ENCODE data around the gene SPOCD1. TPM values are rescaled to one million over a fixed set of nuclear protein-coding genes. Genes with fewer than 3 reads are reported as not detected.
A peak's percentile ranks its signal among the peaks of the same experiment; 100 is the strongest.

SPOCD1 gene
- total RNA-seq, 1 donor from 2014 or later = 1.5 TPM

DNA sequence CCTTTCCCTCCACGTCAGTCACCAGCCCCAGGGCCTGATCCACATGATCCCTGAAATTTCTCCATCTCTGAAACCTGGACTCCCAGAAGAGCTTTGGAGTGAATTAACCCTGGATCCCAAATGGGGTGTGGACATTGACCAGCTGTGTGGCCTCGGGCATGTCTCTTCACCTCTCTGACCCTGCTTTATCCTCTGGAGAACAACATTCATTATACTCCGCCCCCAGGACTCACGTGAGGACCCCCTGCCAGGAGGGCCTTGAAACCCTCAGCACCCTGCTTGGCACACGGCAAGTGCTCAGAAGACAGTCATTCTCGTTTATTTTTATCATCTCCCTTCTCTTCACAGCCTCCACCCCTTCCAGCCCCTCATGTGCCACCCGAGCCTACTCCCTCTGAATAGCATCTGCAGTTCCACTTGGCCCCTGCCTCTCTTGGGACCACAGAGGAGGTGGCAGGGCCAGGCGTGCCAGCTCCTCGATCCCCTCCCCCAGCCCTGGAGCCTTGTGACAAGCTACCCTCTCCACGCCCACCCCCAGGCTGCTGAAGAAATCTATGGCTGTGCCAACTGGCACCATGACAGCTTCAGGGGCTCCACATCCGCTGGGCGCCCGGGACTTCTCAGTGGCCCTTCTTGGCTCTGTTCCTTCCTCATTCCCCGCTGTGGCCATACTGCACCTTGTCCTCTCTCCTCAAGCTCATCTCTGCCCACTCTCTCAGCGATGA is 69.7 kb downstream of the SPOCD1 start:
- Mint-ChIP-seq H3K36me3 (ENCODE audit: low read depth, unreplicated experiment) (peaks cover 7% of the 10 kb centered on the region), H3K4me3 (ENCODE audit: unreplicated experiment) (no peak overlapping the region), H3K27me3 (ENCODE audit: unreplicated experiment) (peaks cover 12% of the 10 kb centered on the region), H3K4me1 (ENCODE audit: unreplicated experiment) (peaks cover 29% of the 10 kb centered on the region), H3K27ac (ENCODE audit: unreplicated experiment) (peak overlapping the region; percentile 9), H3K9me3 (ENCODE audit: unreplicated experiment) (no peaks in the 10 kb centered on the region)
- TF ChIP-seq, protein P1, sequence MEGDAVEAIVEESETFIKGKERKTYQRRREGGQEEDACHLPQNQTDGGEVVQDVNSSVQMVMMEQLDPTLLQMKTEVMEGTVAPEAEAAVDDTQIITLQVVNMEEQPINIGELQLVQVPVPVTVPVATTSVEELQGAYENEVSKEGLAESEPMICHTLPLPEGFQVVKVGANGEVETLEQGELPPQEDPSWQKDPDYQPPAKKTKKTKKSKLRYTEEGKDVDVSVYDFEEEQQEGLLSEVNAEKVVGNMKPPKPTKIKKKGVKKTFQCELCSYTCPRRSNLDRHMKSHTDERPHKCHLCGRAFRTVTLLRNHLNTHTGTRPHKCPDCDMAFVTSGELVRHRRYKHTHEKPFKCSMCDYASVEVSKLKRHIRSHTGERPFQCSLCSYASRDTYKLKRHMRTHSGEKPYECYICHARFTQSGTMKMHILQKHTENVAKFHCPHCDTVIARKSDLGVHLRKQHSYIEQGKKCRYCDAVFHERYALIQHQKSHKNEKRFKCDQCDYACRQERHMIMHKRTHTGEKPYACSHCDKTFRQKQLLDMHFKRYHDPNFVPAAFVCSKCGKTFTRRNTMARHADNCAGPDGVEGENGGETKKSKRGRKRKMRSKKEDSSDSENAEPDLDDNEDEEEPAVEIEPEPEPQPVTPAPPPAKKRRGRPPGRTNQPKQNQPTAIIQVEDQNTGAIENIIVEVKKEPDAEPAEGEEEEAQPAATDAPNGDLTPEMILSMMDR (IDR thresholded peaks at IDR 0.05; ENCODE audit: unreplicated experiment) = no peak
- no peak for DNase-seq (ENCODE audit: low spot score)

DNA sequence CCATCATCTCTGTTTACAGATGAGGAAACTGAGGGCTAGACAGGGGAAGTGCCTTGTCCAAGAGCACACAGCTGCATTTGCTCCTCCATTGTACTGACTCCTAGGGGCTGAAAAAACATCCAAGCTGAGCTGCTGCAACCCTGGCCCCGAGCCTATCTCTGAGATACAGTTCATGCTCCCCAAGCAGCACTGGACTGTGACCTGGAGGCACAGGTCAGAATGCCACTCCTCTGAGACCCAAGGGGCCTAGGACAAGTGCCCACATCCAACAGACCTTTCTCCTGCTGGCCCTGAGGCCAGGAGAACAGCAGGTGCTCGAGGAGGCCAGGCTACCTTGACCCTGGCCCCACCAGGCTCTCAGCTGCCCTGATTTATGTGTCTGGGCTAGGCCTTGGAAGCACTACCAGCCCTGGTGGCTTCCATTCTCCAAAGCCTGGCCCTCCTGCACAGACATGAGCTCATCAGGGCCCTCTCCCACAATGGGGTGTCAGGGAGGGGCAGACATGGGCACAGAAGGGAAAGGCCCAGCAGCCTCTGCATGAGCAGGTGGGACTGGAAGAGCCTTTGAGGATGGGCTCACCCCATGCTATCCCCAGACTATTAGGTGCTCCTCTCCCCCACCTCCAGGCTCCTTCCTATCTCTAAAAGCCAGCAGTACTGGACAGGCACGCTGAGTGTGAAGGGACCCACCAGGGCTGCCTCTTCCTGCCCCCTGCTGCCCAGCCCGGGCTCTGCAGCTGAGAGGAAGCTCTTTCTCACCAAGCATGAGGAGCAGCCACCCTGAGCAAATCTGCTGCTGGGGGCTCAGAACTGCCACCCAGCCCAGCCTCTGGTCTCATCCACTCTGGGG is 70.5 kb downstream of the SPOCD1 start:
- H3K27me3 Mint-ChIP-seq (ENCODE audit: unreplicated experiment) = peaks cover 17% of the 10 kb centered on the region
- peak; percentile 86 for DNase-seq (ENCODE audit: low spot score)
- peaks cover 22% of the 10 kb centered on the region for H3K4me1 Mint-ChIP-seq (ENCODE audit: unreplicated experiment)
- no peak overlapping the region for H3K27ac Mint-ChIP-seq (ENCODE audit: unreplicated experiment)
- H3K9me3 Mint-ChIP-seq (ENCODE audit: unreplicated experiment) = no peaks in the 10 kb centered on the region
- TF ChIP-seq, protein P1 (IDR thresholded peaks at IDR 0.05; ENCODE audit: unreplicated experiment) = peak; percentile 52
- H3K4me3 Mint-ChIP-seq (ENCODE audit: unreplicated experiment) = no peak overlapping the region
- peaks cover 7% of the 10 kb centered on the region for H3K36me3 Mint-ChIP-seq (ENCODE audit: low read depth, unreplicated experiment)

DNA sequence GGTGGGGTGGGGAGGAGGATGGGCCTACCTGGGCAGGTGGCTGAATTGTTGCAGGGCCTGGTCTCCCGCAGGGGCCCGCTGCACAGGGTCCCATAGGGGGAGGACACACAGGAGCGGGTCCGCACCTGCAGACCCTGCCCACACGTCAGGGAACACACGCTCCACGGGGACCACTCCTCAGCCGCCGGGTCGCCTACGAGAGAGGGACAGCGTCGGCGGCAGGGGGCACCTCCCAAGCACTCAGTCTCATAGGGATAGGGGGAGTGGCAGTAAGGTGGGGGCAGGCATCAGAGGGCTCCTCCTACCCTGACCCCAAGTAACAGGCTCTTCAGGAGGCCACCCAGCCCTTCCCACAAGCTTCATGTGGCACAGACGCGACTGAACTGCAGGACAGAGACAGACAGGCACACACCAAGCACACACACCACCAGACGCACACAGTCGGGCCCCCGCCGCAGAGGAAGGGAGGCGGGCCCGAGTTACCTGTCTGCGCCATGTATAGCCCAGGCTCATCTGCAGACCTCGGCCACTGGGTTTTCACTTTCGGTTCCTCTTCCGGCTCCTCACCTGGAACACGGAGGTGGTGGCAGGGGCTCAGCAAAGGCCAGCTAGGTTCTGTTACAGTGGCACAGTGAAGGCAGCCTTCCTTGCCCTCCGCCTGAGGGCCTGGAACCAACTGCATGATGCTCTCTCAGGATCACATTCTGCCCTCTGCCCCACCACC is 71.5 kb downstream of the SPOCD1 start:
- no peaks in the 10 kb centered on the region for H3K9me3 Mint-ChIP-seq (ENCODE audit: unreplicated experiment)
- no peak overlapping the region for H3K4me3 Mint-ChIP-seq (ENCODE audit: unreplicated experiment)
- peaks cover 7% of the 10 kb centered on the region for H3K36me3 Mint-ChIP-seq (ENCODE audit: low read depth, unreplicated experiment)
- H3K27me3 Mint-ChIP-seq (ENCODE audit: unreplicated experiment) = peaks cover 20% of the 10 kb centered on the region
- TF ChIP-seq, protein P1 (IDR thresholded peaks at IDR 0.05; ENCODE audit: unreplicated experiment) = no peak
- no peak overlapping the region for H3K27ac Mint-ChIP-seq (ENCODE audit: unreplicated experiment)
- H3K4me1 Mint-ChIP-seq (ENCODE audit: unreplicated experiment) = peaks cover 14% of the 10 kb centered on the region
- DNase-seq (ENCODE audit: low spot score) = no peak

DNA sequence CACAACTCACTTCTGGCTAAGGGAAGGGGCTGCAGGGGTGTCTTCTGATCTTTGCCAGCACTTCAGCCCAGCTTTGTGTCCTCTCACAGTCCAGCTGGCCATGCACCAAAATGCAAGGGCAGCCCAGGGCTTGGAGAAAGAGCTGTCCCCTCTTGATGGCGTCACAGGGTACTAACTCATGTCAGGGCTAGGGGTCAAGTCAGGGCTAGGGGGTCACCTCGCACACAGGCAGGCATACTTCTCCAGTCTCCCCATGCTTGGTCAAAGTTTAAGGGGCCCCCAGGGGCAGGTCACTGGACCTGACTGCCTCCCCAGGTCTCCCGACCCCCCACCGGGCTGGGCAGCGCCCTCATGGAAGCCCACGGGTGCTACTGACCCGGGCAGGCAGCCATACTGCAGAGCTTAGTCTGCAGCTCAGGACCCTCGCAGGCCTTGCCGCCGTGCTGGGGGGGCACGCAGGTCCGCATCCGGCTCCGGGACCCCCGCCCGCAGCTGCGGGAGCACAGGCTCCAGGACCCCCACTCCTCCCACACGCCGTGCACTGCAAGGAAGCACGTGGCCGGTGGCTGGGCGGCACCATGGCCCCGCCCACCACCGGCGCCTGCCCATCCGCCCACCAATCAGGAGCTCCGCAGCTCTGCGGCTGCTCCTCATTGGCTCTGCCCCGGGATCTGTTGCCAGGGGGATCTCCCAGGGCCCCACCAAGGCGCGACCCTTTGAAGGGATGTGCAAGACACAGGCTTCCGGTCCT is 73.2 kb downstream of the SPOCD1 start:
- peaks cover 7% of the 10 kb centered on the region for H3K36me3 Mint-ChIP-seq (ENCODE audit: low read depth, unreplicated experiment)
- no peak overlapping the region for H3K4me3 Mint-ChIP-seq (ENCODE audit: unreplicated experiment)
- no peak overlapping the region for H3K27ac Mint-ChIP-seq (ENCODE audit: unreplicated experiment)
- no peaks in the 10 kb centered on the region for H3K9me3 Mint-ChIP-seq (ENCODE audit: unreplicated experiment)
- no peak for DNase-seq (ENCODE audit: low spot score)
- TF ChIP-seq, protein P1 (IDR thresholded peaks at IDR 0.05; ENCODE audit: unreplicated experiment) = no peak
- peaks cover 22% of the 10 kb centered on the region for H3K27me3 Mint-ChIP-seq (ENCODE audit: unreplicated experiment)
- H3K4me1 Mint-ChIP-seq (ENCODE audit: unreplicated experiment) = peaks cover 14% of the 10 kb centered on the region

Small RNAs within 50 kb of the gene (microRNA-seq; reads per million reads assigned to microRNA genes)
- gene MIR4254 (ENCODE audit: unreplicated experiment) = 0.70 reads per million, percentile 2 among the genes with 10 or more reads in this experiment

Other genes starting within 250 kb of the SPOCD1 start
- gene TINAGL1, start 239.5 kb downstream of the SPOCD1 start, total RNA-seq (ENCODE audit: unreplicated experiment) = 4.5 TPM
- not detected for gene HCRTR1, start 198.3 kb downstream of the SPOCD1 start, total RNA-seq (ENCODE audit: unreplicated experiment)
- gene PEF1, start 171.1 kb downstream of the SPOCD1 start, total RNA-seq (ENCODE audit: unreplicated experiment) = 70.9 TPM
- 5.3 TPM for gene COL16A1, start 112.0 kb downstream of the SPOCD1 start, total RNA-seq (ENCODE audit: unreplicated experiment)
- 0.44 TPM for gene ADGRB2, start 51.7 kb downstream of the SPOCD1 start, total RNA-seq (ENCODE audit: unreplicated experiment)
- gene PTP4A2, start 122.3 kb upstream of the SPOCD1 start, total RNA-seq (ENCODE audit: unreplicated experiment) = 162 TPM
- gene KHDRBS1, start 197.8 kb upstream of the SPOCD1 start, total RNA-seq (ENCODE audit: unreplicated experiment) = 203 TPM

Data from endothelial cell (in vitro differentiated cells).